ENCODE measurements around the gene SH3GL1. TPM values are rescaled to one million over a fixed set of nuclear protein-coding genes. Genes with fewer than 3 reads are reported as not detected.

Gene SH3GL1
- total and polyA plus RNA-seq, 9 of the 15 experiments (the other 6 are each of a cell fraction or from before 2014, with no cell fraction given): 1.7 to 75.3 (median 25.7) TPM

DNA sequence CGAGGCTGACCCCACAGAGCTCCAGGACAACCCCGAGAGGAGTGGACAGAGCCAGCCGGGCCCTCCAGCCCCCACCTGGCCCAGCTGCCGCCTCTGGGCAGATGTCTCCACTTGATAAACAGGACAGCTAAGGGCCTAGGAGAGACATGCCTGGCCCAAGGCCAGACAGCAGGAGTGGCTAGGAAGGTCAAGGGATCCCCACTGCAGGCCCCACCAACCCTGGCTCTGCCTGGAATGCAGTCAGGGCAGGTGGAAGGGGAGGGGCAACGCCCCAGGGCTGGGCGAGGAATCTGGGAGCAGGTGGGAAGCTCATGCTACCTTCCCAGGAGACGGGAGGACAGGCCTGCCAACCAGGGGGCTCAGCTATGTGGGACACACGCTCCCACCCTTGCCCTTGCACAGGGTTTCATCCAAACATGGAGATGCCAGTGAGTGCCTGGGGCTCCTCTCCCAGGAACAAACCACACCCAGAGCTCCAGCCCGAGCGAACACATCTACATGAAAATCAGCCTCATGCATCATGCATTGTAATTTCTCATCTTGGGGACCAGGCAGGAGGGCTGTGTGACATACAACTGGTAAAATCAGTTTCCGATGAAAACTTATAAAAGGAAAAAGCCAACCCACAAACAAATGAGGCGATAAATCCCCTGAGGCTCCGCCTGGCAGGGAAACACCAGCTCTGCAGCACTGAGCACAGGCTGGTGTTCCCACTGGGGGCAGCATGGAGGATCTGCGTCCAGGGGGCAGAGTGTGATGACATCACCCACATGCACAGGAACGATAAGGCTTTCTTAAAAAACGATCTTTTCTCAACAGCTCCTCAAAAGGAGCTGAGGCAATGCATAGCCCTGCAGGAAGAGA is 25.0 kb downstream of the SH3GL1 start (continued):
- TF ChIP-seq ZBTB11 (CRISPR knock-in tag; IDR thresholded peaks at IDR 0.05) (peak in 1 of 3 experiments; percentile 68; a peak in 2 of 6 replicates), NRF1 (conservative IDR thresholded peaks at IDR 0.05 in 1 of 2, IDR thresholded peaks at IDR 0.05 in 1 of 2) (no peak; a peak in 2 of 4 replicates), FOXM1 (IDR thresholded peaks at IDR 0.05; ENCODE audit: low read depth) (peak; percentile 64; the same call in 1 of the 2 replicates), FOXM1 (CRISPR knock-in tag; IDR thresholded peaks at IDR 0.05; ENCODE audit: low read depth) (no peak), PHF20 (IDR thresholded peaks at IDR 0.05; ENCODE audit: partially characterized antibody) (no peak), RFX5 (IDR thresholded peaks at IDR 0.05; ENCODE audit: low read depth, low read length) (no peak), FOS (IDR thresholded peaks at IDR 0.05; ENCODE audit: extremely low read depth, insufficient read length) (no peak), ZNF778 (CRISPR knock-in tag; IDR thresholded peaks at IDR 0.05) (no peak), MIER1 (IDR thresholded peaks at IDR 0.05; ENCODE audit: low read depth) (no peak), PYGO2 (tag; IDR thresholded peaks at IDR 0.05) (no peak), ZNF592 (IDR thresholded peaks at IDR 0.05) (peak; percentile 56; the same call in 1 of the 2 replicates), HOXB6 (CRISPR knock-in tag; IDR thresholded peaks at IDR 0.05; ENCODE audit: borderline replicate concordance) (no peak), RUNX1 (IDR thresholded peaks at IDR 0.05; ENCODE audit: low read depth) (no peak), MITF (IDR thresholded peaks at IDR 0.05) (no peak), ZNF133 (CRISPR knock-in tag; IDR thresholded peaks at IDR 0.05) (peak; percentile 76; the same call in 1 of the 2 replicates), BCOR (IDR thresholded peaks at IDR 0.05) (peak; percentile 19; the same call in 1 of the 2 replicates), IRF1 (CRISPR knock-in tag; IDR thresholded peaks at IDR 0.05; ENCODE audit: borderline replicate concordance) (no peak), ZNF165 (CRISPR knock-in tag; IDR thresholded peaks at IDR 0.05; ENCODE audit: borderline replicate concordance) (no peak)

Data from K562 (cell line).